A549 (cell line): ENCODE results near the gene KREMEN1. TPM values are rescaled to one million over a fixed set of nuclear protein-coding genes. Genes with fewer than 3 reads are reported as not detected.

Experiments
- ATAC-seq, 2 experiments: fragments of 200-7000 bp in 1 of 2; fragments of >200 bp in 1 of 2; cut with Nextera tagmentation in 1 of 2; cut with Tn5 transposase in 1 of 2; 3 replicates each; pipeline versions ENCODE4 v1.8.0 to v1.9.1; 2018 to 2020; ENCODE audit warnings: mild to moderate bottlenecking in 1 of 2, moderate library complexity in 1 of 2
- CTCF ChIA-PET: fragments of 300-600 bp; sonication (Branson Sonifier 250); formaldehyde crosslinking; extraction: SDS; loops from one replicate; lab custom pipeline; 2021; ENCODE audit warnings: antibody characterized with exemption, inconsistent platforms; lab: Yijun Ruan, JAX
- POLR2A ChIA-PET: fragments of 350-600 bp; formaldehyde crosslinking; extraction: SDS; loops from one replicate; lab custom pipeline; 2021; ENCODE audit warnings: antibody characterized with exemption, inconsistent platforms; lab: Yijun Ruan, JAX
- DNase-seq, 2 experiments: peaks; one replicate each; pipeline versions ENCODE4 v3.0.0 to v3.0.0-alpha.2; 2011 to 2016; ENCODE audit warnings: low read depth in 1 of 2, low spot score in 1 of 2
- FAIRE-seq: peaks from 2 replicates; lab custom pipeline; 2011; peaks lifted over from hg19 to GRCh38; lab: Jason Lieb, UNC
- H3K27ac ChIP-seq, 2 experiments: fragments of >200 bp; sonication (Bioruptor Twin); formaldehyde crosslinking; 3 replicates each; pipeline ENCODE4 v1.5.1; 2016 to 2017
- H3K4me1 ChIP-seq: fragments of >200 bp; sonication (Bioruptor Twin); formaldehyde crosslinking; 3 replicates; pipeline ENCODE4 v1.6.1; 2016
- H3K4me2 ChIP-seq: fragments of >200 bp; sonication (Bioruptor Twin); formaldehyde crosslinking; 3 replicates; pipeline ENCODE4 v1.6.1; 2016
- H3K4me3 ChIP-seq: fragments of >200 bp; sonication (Bioruptor Twin); formaldehyde crosslinking; 3 replicates; pipeline ENCODE4 v1.5.1; 2016
- H3K9me3 ChIP-seq: fragments of >200 bp; sonication (Bioruptor Twin); formaldehyde crosslinking; 3 replicates; pipeline ENCODE4 v1.6.1; 2016
- CBX2 ChIP-seq: fragments of 200-600 bp; sonication (generic); IDR thresholded peaks from 2 replicates; pipeline ENCODE4 v1.6.1; 2016; ENCODE audit warnings: low read depth, mild to moderate bottlenecking, borderline replicate concordance
- EHF ChIP-seq: fragments of 250-450 bp; sonication (Bioruptor Pico); IDR thresholded peaks from 2 replicates; pipeline ENCODE4 v1.5.0; 2020; ENCODE audit warnings: mild to moderate bottlenecking
- EP300 ChIP-seq, 2 experiments: fragments of >200 bp; sonication (Bioruptor Twin); formaldehyde crosslinking; IDR thresholded peaks; 2 replicates in 1 of 2; 3 replicates in 1 of 2; pipeline ENCODE4 v1.6.1; 2016 to 2017
- ESRRA ChIP-seq: fragments of 150-350 bp; IDR thresholded peaks from 2 replicates; pipeline ENCODE4 v1.6.1; 2014; ENCODE audit warnings: mild to moderate bottlenecking, low read length, borderline replicate concordance
- FOSB ChIP-seq: fragments of 250-450 bp; sonication (Bioruptor Pico); IDR thresholded peaks from 2 replicates; pipeline ENCODE4 v1.5.0; 2020; ENCODE audit warnings: mild to moderate bottlenecking, moderate library complexity
- HOXB13 ChIP-seq: fragments of 250-450 bp; sonication (Bioruptor Pico); IDR thresholded peaks from 2 replicates; pipeline ENCODE4 v1.5.0; 2020; ENCODE audit warnings: low read depth, mild to moderate bottlenecking, moderate library complexity
- KDM5A ChIP-seq: fragments of 200-600 bp; sonication (generic); IDR thresholded peaks from 2 replicates; pipeline ENCODE4 v1.6.1; 2016; ENCODE audit warnings: antibody characterized with exemption, mild to moderate bottlenecking
- MYC ChIP-seq: IDR thresholded peaks from 2 replicates; pipeline ENCODE4 v1.6.1; 2012; ENCODE audit warnings: mild to moderate bottlenecking, inconsistent platforms, low read length, improper control_type of control experiment, borderline replicate concordance
- NPAS2 ChIP-seq: fragments of 250-450 bp; sonication (Bioruptor Pico); IDR thresholded peaks from 2 replicates; pipeline ENCODE4 v1.8.0; 2022; ENCODE audit warnings: mild to moderate bottlenecking, moderate library complexity, borderline replicate concordance
- SMC3 ChIP-seq: fragments of >200 bp; sonication (Bioruptor Twin); formaldehyde crosslinking; IDR thresholded peaks from 3 replicates; pipeline ENCODE4 v1.6.1; 2018; ENCODE audit warnings: inconsistent platforms
- TP53 ChIP-seq: fragments of 250-450 bp; sonication (Bioruptor Pico); IDR thresholded peaks from 2 replicates; pipeline ENCODE4 v1.5.0; 2021; ENCODE audit warnings: mild to moderate bottlenecking, moderate library complexity
- ZFP36 ChIP-seq: fragments of 450-650 bp; IDR thresholded peaks from 2 replicates; pipeline ENCODE4 v1.6.1; 2014; ENCODE audit warnings: borderline replicate concordance; ENCODE audit not compliant: partially characterized antibody
- ZNF302 ChIP-seq: fragments of 250-450 bp; sonication (Bioruptor Pico); IDR thresholded peaks from 2 replicates; pipeline ENCODE4 v1.9.0; 2021; ENCODE audit warnings: inconsistent platforms, mild to moderate bottlenecking, moderate library complexity
- ZSCAN20 ChIP-seq: fragments of 250-450 bp; sonication (Bioruptor Pico); IDR thresholded peaks from 2 replicates; pipeline ENCODE4 v1.8.0; 2022; ENCODE audit warnings: mild to moderate bottlenecking, moderate library complexity
- WGBS: methylation state at CpG from one replicate; pipeline ENCODE4 v1.1.6; 2017; ENCODE audit errors: missing lambda C conversion rate; 5-methylcytosine and 5-hydroxymethylcytosine counted together
- polyA plus RNA-seq, 4 experiments: library from polyadenylated mRNA; depleted of rRNA in 3 of 4; stranded (reverse); fragments of >200 nt; fragmentation: RNase III in 1 of 4; extraction: RNeasy Plus Mini Kit Qiagen cat#74134 plus additional on column Dnase treatment in 1 of 4; gene quantifications; 2 replicates in 3 of 4; 3 replicates in 1 of 4; pipeline ENCODE4 v1.2.3, GENCODE V29; 2011 to 2017
- TF ChIP-seq, protein P1 (sequence below): IDR thresholded peaks from 2 replicates; pipeline ENCODE4 v1.6.1; 2012
- TF ChIP-seq, protein P2 (sequence below): fragments of 150-350 bp; IDR thresholded peaks from 2 replicates; pipeline ENCODE4 v1.6.1; 2014; ENCODE audit warnings: low read depth, mild to moderate bottlenecking, low read length

The KREMEN1 gene
- polyA plus RNA-seq, 2 of the 4 experiments (the other 2 are of a cell fraction) = 1.7 to 2.5 TPM

DNA sequence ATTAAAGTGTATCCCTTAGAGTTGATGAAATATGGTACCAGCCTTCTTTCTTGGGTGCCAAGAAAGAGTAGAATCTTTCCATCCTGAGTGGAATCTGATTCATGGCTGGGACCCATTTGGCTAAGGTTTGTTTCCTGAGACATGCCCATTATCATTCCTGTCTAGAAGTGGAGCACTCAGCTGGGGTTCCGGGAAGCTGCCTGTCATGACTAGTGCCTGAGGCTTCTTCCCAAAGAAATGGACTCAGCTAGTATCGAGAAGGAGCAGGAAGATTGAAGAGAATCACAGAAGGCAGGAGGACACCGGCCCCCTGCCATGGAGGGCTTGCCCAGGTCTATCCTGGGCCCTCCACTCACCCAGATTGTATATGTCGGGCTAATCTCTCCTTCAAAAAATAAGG lies 57.6 kb downstream of the KREMEN1 start:
- ChIA-PET POLR2A (no interaction called here), CTCF (no interaction called here)
- no peak overlapping the region for H3K27ac ChIP-seq
- FAIRE-seq (no peak), ATAC-seq (no peak), DNase-seq (no peak)
- H3K4me1 ChIP-seq = no peaks in the 10 kb centered on the region
- TF ChIP-seq MYC = no peak
- TF ChIP-seq EP300 (IDR thresholded peaks at IDR 0.05) = no peak
- no peak overlapping the region for H3K4me3 ChIP-seq
- no peaks in the 10 kb centered on the region; the same call in 2 of the 3 replicates for H3K9me3 ChIP-seq
- WGBS = 92% methylated on average over 4 of the region's 4 CpGs
- H3K4me2 ChIP-seq = no peak overlapping the region

DNA sequence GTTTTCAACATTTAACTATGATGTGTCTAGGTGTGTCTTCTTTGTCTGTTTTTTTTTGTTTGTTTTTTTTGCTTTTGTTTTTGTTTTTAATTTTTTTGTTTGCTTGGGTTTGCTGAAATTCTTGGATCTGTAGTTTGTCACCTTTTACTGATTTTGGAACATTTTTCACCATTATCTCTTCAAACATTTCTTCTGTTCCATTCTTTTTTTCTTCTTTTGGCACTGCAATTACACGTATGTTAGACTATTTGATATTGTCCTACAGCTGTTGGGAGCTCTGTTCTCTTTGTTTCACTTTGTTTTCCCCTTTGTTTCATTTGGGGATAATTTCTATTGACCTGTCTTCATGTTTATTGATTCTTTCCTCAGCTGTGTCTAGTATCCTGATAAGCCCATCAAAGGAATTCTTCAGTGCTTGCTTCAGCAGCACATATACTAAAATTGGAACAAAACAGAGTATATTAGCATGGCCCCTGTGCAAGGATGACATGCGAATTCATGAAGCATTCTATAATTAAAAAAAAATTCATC lies 60.8 kb downstream of the KREMEN1 start:
- no peak overlapping the region for H3K4me2 ChIP-seq
- ChIA-PET POLR2A (no interaction called here), CTCF (interaction anchor here (3.0 kb wide), 1 partner anchor 21 kb away, joined by 8 read pairs; no protein-coding TSS in a partner anchor)
- no peak overlapping the region for H3K4me3 ChIP-seq
- FAIRE-seq (no peak), ATAC-seq (no peak), DNase-seq (no peak)
- no peaks in the 10 kb centered on the region for H3K4me1 ChIP-seq
- 81% methylated on average over 2 of the region's 2 CpGs for WGBS
- TF ChIP-seq EHF (CRISPR knock-in tag) = no peak
- no peaks in the 10 kb centered on the region; the same call in 2 of the 3 replicates for H3K9me3 ChIP-seq
- no peak overlapping the region for H3K27ac ChIP-seq

DNA sequence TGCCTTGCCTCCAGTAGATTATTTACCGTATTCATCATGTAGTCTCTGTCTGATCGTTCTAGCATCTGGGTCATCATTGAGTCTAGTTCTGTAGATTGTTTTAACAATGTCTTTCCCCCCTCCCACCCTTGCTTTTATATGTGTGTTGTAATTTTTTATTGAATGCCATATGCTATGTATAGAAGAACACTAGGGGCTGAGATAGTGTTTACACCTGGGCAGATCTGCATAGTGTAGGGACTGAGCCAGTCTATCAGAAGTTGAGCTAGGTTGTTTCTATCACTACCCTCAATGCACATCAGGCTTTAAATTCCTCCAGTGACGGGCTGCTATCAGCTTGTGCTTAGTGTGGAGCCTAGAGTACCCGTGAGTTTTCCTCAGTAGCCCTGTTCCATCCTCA lies 61.6 kb downstream of the KREMEN1 start:
- ATAC-seq (no peak), DNase-seq (no peak), FAIRE-seq (no peak)
- no peaks in the 10 kb centered on the region; the same call in 2 of the 3 replicates for H3K9me3 ChIP-seq
- H3K27ac ChIP-seq = no peak overlapping the region
- no peak overlapping the region for H3K4me2 ChIP-seq
- CTCF ChIA-PET = interaction anchor here (1.0 to 3.0 kb wide), 2 partner anchors 20 to 111 kb away, joined by 3 to 8 read pairs; no protein-coding TSS in a partner anchor
- 79% methylated on average over 4 of the region's 4 CpGs for WGBS
- TF ChIP-seq, protein P1, sequence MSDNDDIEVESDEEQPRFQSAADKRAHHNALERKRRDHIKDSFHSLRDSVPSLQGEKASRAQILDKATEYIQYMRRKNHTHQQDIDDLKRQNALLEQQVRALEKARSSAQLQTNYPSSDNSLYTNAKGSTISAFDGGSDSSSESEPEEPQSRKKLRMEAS = no peak
- TF ChIP-seq NPAS2 (CRISPR knock-in tag) = no peak
- no peak for TF ChIP-seq ZFP36
- no peak for TF ChIP-seq TP53
- TF ChIP-seq HOXB13 (CRISPR knock-in tag) = no peak
- TF ChIP-seq ESRRA = no peak
- no peak for TF ChIP-seq CBX2
- no peak for TF ChIP-seq FOSB (CRISPR knock-in tag)
- TF ChIP-seq, protein P2, sequence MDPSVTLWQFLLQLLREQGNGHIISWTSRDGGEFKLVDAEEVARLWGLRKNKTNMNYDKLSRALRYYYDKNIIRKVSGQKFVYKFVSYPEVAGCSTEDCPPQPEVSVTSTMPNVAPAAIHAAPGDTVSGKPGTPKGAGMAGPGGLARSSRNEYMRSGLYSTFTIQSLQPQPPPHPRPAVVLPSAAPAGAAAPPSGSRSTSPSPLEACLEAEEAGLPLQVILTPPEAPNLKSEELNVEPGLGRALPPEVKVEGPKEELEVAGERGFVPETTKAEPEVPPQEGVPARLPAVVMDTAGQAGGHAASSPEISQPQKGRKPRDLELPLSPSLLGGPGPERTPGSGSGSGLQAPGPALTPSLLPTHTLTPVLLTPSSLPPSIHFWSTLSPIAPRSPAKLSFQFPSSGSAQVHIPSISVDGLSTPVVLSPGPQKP = no peak
- TF ChIP-seq, all 56 proteins: peak for 0
- Histone ChIP-seq H3K4me1 (no peaks in the 10 kb centered on the region), H3K4me3 (no peak overlapping the region)
- POLR2A ChIA-PET = no interaction called here

DNA sequence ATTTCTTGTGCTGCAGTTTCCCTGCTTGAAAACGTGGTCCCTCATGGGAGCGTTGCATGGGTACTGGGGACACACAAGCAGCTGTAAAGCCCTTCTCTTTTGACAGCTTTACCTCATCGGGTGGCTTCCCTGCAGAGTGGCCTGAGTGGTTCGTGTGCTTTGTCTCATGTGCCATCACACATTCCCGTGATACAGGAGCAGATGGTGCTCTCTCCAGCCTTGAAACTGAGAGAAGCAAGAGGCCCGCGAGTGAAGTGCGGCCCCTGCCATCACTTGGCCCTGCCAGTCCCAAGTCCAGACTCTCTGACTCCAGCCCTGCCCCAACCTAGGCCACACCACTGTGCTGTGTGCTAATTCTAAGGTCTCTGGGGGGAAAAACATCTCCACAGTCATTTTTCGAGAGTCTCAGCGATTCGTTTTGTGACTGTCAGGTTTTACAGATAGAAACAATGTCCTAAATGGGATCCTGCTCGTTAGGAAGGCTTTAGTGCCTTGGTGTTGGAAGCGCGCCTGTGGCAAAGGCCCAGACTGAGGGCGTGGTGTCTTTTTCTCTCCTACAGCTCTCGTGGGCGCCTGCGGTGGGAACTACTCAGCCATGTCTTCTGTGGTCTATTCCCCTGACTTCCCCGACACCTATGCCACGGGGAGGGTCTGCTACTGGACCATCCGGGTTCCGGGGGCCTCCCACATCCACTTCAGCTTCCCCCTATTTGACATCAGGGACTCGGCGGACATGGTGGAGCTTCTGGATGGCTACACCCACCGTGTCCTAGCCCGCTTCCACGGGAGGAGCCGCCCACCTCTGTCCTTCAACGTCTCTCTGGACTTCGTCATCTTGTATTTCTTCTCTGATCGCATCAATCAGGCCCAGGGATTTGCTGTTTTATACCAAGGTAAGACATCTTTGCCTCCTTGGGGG lies 64.2 kb downstream of the KREMEN1 start:
- 82% methylated on average over 31 of the region's 31 CpGs for WGBS
- DNase-seq (no peak), FAIRE-seq (no peak), ATAC-seq (no peak)
- Histone ChIP-seq H3K4me2 (no peak overlapping the region), H3K4me1 (no peaks in the 10 kb centered on the region), H3K9me3 (no peaks in the 10 kb centered on the region; the same call in 2 of the 3 replicates), H3K4me3 (no peak overlapping the region), H3K27ac (no peak overlapping the region)
- POLR2A ChIA-PET = no interaction called here
- no peak for TF ChIP-seq ZSCAN20
- no peak for TF ChIP-seq ZNF302 (CRISPR knock-in tag)
- no peak for TF ChIP-seq SMC3
- TF ChIP-seq EHF (CRISPR knock-in tag) = no peak
- no peak for TF ChIP-seq KDM5A
- no peak for TF ChIP-seq TP53
- CTCF ChIA-PET = interaction anchor here (3.0 kb wide), 1 partner anchor 17 kb away, joined by 8 read pairs; no protein-coding TSS in a partner anchor
